ENCODE data around the gene ICOSLG. TPM values are rescaled to one million over a fixed set of nuclear protein-coding genes. Genes with fewer than 3 reads are reported as not detected.
"Not testable (repeated sequence)": the region's sequence is repeated elsewhere in the genome, so short reads cannot be mapped to it uniquely, and the experiment has no call there.

The ICOSLG gene, protein sequence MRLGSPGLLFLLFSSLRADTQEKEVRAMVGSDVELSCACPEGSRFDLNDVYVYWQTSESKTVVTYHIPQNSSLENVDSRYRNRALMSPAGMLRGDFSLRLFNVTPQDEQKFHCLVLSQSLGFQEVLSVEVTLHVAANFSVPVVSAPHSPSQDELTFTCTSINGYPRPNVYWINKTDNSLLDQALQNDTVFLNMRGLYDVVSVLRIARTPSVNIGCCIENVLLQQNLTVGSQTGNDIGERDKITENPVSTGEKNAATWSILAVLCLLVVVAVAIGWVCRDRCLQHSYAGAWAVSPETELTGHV
- polyA plus RNA-seq (2013, experiment 1 of 2), result 1.5 TPM
- polyA plus RNA-seq (2013, experiment 2 of 2), result 1.6 TPM

DNA sequence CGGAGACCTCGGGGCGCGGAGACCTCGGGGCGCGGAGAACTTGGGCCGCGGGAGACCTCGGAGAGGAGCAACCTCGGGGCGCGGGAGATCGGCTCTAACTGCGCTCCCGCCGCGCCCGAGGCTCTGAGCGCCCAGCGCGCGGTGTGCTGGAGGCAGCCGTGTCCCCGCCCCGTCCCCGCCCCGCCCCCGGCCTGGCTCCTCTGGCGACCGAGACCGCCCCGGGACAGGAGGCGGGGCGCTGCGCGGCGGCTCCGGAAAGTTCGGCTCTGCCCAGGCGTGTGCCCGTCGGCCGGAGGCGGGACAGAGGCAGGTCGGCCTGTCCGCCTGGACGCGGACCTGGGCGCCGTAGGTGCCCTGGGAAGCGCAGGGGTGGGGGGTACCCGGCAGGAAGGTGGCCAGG lies at the start of gene ICOSLG:
ICOSLG (minus strand) TSS at position 102 of the 400 bp plus-strand sequence. CDS start 126 bp downstream, outside the sequence.
- H3K4me2 ChIP-seq (ENCODE audit: low read length, poor library complexity, severe bottlenecking); H3K9ac ChIP-seq (ENCODE audit: low read length); H3K4ac ChIP-seq (ENCODE audit: low read depth in 1 of 2, low read length in 2 of 2); H4K91ac ChIP-seq (ENCODE audit: low read length); H3K4me1 ChIP-seq (ENCODE audit: control insufficient read depth, insufficient read depth, low read depth, low read length); H2BK5ac ChIP-seq (ENCODE audit: low read depth, low read length, poor library complexity, severe bottlenecking); H3K79me1 ChIP-seq (replicated peaks; ENCODE audit: low read length, poor library complexity, severe bottlenecking); H3K14ac ChIP-seq (ENCODE audit: low read length in 2 of 2); H4K8ac ChIP-seq (ENCODE audit: low read length); H3K9me3 ChIP-seq (ENCODE audit: control insufficient read depth, low read length); H2BK15ac ChIP-seq (ENCODE audit: low read depth, poor library complexity, severe bottlenecking); H3K36me3 ChIP-seq (ENCODE audit: control insufficient read depth in 1 of 2, insufficient read depth in 2 of 2, low read depth in 1 of 2, low read length in 2 of 2); H3K4me3 ChIP-seq (ENCODE audit: insufficient read depth in 1 of 2, low read depth in 1 of 2, low read length in 2 of 2); H2BK120ac ChIP-seq (ENCODE audit: low read depth, low read length); H3K27me3 ChIP-seq (ENCODE audit: control insufficient read depth in 1 of 2, insufficient read depth in 1 of 2, low read length in 2 of 2); H2AFZ ChIP-seq (ENCODE audit: low read depth, low read length); DNase-seq; H3K18ac ChIP-seq (ENCODE audit: low read depth in 1 of 2, low read length in 2 of 2); H3K23ac ChIP-seq (ENCODE audit: low read length in 2 of 2); H2AK5ac ChIP-seq (ENCODE audit: low read length, severe bottlenecking); H3K27ac ChIP-seq (ENCODE audit: low read length, poor library complexity, severe bottlenecking); H2BK12ac ChIP-seq (ENCODE audit: low read length in 2 of 2): not testable (repeated sequence)
- WGBS, result no CpG with 5 or more reads among the region's 53 CpGs

DNA sequence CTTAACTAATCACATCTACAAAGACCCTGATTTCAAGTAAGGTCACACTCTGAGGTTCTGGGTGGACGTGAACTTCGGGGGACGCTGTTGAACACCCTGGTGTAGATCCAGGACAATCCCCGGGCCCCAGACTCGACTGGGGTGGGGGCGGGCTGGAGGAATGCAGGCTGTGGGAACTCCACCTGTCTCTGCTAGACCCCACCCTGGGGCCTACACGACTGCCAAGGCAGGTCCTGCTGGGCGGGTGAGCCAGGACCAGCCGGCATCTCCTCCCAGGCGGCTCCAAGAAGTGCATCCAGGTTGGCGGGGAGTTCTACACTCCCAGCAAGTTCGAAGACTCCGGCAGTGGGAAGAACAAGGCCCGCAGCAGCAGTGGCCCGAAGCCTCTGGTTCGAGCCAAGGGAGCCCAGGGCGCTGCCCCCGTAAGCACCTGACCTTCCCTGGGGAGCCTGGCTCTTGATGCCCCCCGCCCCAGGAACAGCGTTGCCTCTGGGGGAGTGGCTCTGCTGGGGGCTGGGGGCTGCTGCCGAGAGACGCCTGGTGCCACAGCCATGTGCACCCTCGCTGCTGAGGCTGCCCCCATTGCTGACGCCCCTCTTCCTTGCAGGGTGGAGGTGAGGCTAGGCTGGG lies 48.8 kb upstream of the ICOSLG start:
- Histone ChIP-seq H3K4me3 (ENCODE audit: insufficient read depth in 1 of 2, low read depth in 1 of 2, low read length in 2 of 2) (no peak overlapping the region), H3K18ac (ENCODE audit: low read depth in 1 of 2, low read length in 2 of 2) (no peak overlapping the region)
- WGBS, result 84% methylated on average over 24 of the region's 24 CpGs

DNA sequence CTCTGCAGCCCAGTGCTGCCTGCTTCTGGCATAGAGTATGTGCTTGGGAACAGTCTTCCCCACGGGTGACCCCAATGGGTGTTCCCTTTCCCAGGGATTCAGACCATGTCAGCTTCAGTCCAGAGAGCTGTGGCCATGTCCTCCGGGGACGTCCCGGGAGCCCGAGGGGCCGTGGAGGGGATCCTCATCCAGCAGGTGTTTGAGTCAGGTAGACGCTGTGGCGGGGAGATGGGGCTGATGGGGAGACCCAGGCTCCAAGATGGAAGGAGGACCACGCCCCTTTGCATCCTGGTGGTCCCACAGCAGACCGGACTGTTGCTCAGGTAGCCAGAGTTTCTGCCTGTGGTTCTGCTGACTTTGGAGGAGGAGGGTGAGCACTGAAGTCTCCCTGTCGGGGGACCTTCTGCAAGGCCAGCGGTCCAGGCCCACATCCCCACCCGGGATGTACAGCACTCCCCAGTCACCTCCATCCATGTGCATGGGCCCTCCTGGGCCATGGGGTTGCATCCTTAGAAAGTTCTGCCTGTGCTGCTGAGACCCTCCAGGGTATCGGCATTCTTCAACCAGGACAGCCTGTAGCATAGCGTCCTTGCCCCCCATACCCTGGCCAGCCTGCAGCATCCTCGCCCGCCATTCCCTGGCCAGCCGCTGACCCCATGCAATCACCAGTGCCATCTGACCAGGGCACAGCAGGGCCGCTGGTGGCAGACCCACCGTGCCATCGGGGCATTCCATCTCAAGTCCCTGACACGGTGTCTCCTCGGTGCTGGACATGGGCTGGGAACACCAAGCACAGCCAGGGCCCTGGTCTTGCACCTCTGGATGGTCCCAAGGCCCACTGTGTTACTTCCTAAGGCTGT lies 47.7 kb upstream of the ICOSLG start:
- Histone ChIP-seq H3K36me3 (ENCODE audit: control insufficient read depth in 1 of 2, insufficient read depth in 2 of 2, low read depth in 1 of 2, low read length in 2 of 2) (no peaks in the 10 kb centered on the region), H3K4me2 (ENCODE audit: low read length, poor library complexity, severe bottlenecking) (no peak overlapping the region), H3K4me3 (ENCODE audit: insufficient read depth in 1 of 2, low read depth in 1 of 2, low read length in 2 of 2) (no peak overlapping the region), H3K23ac (ENCODE audit: low read length in 2 of 2) (no peak overlapping the region), H3K27ac (ENCODE audit: low read length, poor library complexity, severe bottlenecking) (no peak overlapping the region), H3K27me3 (ENCODE audit: control insufficient read depth in 1 of 2, insufficient read depth in 1 of 2, low read length in 2 of 2) (peaks cover 72 to 73% of the 10 kb centered on the region in 2 experiments), H3K9ac (ENCODE audit: low read length) (no peak overlapping the region), H3K79me1 (replicated peaks; ENCODE audit: low read length, poor library complexity, severe bottlenecking) (no peaks in the 10 kb centered on the region), H4K91ac (ENCODE audit: low read length) (no peak overlapping the region), H3K18ac (ENCODE audit: low read depth in 1 of 2, low read length in 2 of 2) (no peak overlapping the region), H3K9me3 (ENCODE audit: control insufficient read depth, low read length) (no peaks in the 10 kb centered on the region), H3K14ac (ENCODE audit: low read length in 2 of 2) (no peak overlapping the region), H2BK12ac (ENCODE audit: low read length in 2 of 2) (no peak overlapping the region), H2BK120ac (ENCODE audit: low read depth, low read length) (no peak overlapping the region), H3K4me1 (ENCODE audit: control insufficient read depth, insufficient read depth, low read depth, low read length) (peaks cover 10% of the 10 kb centered on the region), H3K4ac (ENCODE audit: low read depth in 1 of 2, low read length in 2 of 2) (no peak overlapping the region), H2AFZ (ENCODE audit: low read depth, low read length) (no peak overlapping the region), H2BK15ac (ENCODE audit: low read depth, poor library complexity, severe bottlenecking) (no peak overlapping the region), H2BK5ac (ENCODE audit: low read depth, low read length, poor library complexity, severe bottlenecking) (no peak overlapping the region), H4K8ac (ENCODE audit: low read length) (no peak overlapping the region), H2AK5ac (ENCODE audit: low read length, severe bottlenecking) (no peak overlapping the region)
- DNase-seq, result no peak
- 84% methylated on average over 23 of the region's 23 CpGs for WGBS

More for the DNA sequence above, 48.8 kb upstream of the ICOSLG start:
- H3K27me3 ChIP-seq (ENCODE audit: control insufficient read depth in 1 of 2, insufficient read depth in 1 of 2, low read length in 2 of 2), result peaks cover 64 to 65% of the 10 kb centered on the region in 2 experiments
- H3K9me3 ChIP-seq (ENCODE audit: control insufficient read depth, low read length), result no peaks in the 10 kb centered on the region
- H3K36me3 ChIP-seq (ENCODE audit: control insufficient read depth in 1 of 2, insufficient read depth in 2 of 2, low read depth in 1 of 2, low read length in 2 of 2), result no peaks in the 10 kb centered on the region
- no peak overlapping the region for H2AK5ac ChIP-seq (ENCODE audit: low read length, severe bottlenecking)
- H2BK15ac ChIP-seq (ENCODE audit: low read depth, poor library complexity, severe bottlenecking), result no peak overlapping the region
- H3K9ac ChIP-seq (ENCODE audit: low read length), result no peak overlapping the region
- H4K8ac ChIP-seq (ENCODE audit: low read length), result no peak overlapping the region
- DNase-seq, result no peak
- H3K4ac ChIP-seq (ENCODE audit: low read depth in 1 of 2, low read length in 2 of 2), result no peak overlapping the region
- H2AFZ ChIP-seq (ENCODE audit: low read depth, low read length), result no peak overlapping the region
- H2BK120ac ChIP-seq (ENCODE audit: low read depth, low read length), result no peak overlapping the region
- H3K4me2 ChIP-seq (ENCODE audit: low read length, poor library complexity, severe bottlenecking), result no peak overlapping the region
- H2BK12ac ChIP-seq (ENCODE audit: low read length in 2 of 2), result no peak overlapping the region
- H3K4me1 ChIP-seq (ENCODE audit: control insufficient read depth, insufficient read depth, low read depth, low read length), result peaks cover 16% of the 10 kb centered on the region
- no peak overlapping the region for H3K23ac ChIP-seq (ENCODE audit: low read length in 2 of 2)
- no peak overlapping the region for H2BK5ac ChIP-seq (ENCODE audit: low read depth, low read length, poor library complexity, severe bottlenecking)
- no peak overlapping the region for H3K27ac ChIP-seq (ENCODE audit: low read length, poor library complexity, severe bottlenecking)
- H4K91ac ChIP-seq (ENCODE audit: low read length), result no peak overlapping the region
- no peaks in the 10 kb centered on the region for H3K79me1 ChIP-seq (replicated peaks; ENCODE audit: low read length, poor library complexity, severe bottlenecking)
- H3K14ac ChIP-seq (ENCODE audit: low read length in 2 of 2), result no peak overlapping the region
